ENCODE data around the gene TMEM131. TPM values are rescaled to one million over a fixed set of nuclear protein-coding genes. Genes with fewer than 3 reads are reported as not detected.

TMEM131 gene
- total and polyA plus RNA-seq, 2 of the 8 experiments (the other 6 are each of a cell fraction or from before 2014, with no cell fraction given): 9.7 to 22.9 TPM

DNA sequence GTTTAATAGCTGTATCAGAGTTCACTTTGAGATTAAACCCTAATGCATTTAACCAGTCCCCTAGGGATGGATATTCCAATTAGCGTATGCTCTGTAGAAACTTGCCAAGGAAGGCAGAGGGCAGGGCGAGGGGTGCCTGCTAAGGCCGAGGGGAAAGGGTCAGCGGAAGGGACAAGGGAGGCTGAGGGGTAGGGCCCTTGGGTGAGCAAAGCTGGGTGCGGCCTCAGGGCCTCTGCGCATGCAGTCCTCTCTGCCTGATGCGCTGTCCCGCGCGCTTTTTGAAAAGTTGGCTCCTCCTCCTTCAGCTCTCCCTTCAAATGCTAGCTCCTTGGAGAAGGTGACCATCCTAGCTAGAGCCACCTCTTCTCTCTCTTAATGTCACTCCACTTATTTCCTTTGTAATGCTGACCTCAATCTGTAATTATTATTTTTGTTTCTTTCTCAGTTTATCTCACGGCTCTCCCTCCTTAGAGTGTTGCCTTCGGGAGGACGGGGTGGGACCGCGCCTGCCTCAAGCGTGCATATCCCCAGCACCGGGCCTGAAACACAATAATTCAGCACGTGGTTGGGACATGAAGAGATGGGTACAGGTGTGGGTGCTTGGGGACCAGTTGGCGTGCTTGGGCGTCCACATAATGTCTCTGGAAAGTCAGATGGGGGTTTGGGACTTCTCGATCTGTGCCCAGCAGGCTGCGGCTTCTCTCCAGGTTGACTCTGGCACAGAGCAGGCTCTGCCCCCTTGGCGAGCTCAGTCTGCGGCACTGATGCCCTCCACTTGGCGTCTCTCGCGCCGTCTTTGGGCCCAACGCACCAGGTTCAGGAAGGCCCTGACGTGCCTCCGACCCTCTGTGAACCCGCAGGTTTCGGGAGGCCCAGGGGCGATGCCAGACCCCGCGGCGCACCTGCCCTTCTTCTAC lies 272.3 kb downstream of the TMEM131 start:
- no peak overlapping the region for H2BK12ac ChIP-seq (ENCODE audit: low read depth, low read length)
- no peak overlapping the region for H3K56ac ChIP-seq (replicated peaks; ENCODE audit: insufficient read length, low read depth, low read length)
- POLR2A ChIA-PET (ENCODE audit: partially characterized antibody): no interaction called here
- DNase-seq (ENCODE audit: low read depth in 1 of 2, low spot score in 2 of 2) (no peak), FAIRE-seq (no peak)
- H3K9me3 ChIP-seq (ENCODE audit: insufficient read depth in 2 of 2, low read depth in 1 of 2, low read length in 1 of 2): no peaks in the 10 kb centered on the region
- H3K79me1 ChIP-seq (ENCODE audit: low read depth, low read length): no peaks in the 10 kb centered on the region
- no peak overlapping the region for H3K18ac ChIP-seq (ENCODE audit: extremely low read depth, low read length)
- WGBS, 2 experiments (ENCODE audit: extremely low coverage in 1 of 2, insufficient coverage in 1 of 2, insufficient read length in 1 of 2, insufficient replicate concordance in 2 of 2, low coverage in 1 of 2, low lambda C conversion rate in 2 of 2, missing lambda C conversion rate in 1 of 2): 91% methylated on average over 36 of the region's 37 CpGs; no CpG with 5 or more reads in 1 of the 2 experiments
- H2BK5ac ChIP-seq (ENCODE audit: low read depth, low read length): no peak overlapping the region
- no peak overlapping the region for H2BK15ac ChIP-seq (ENCODE audit: low read length)
- no peaks in the 10 kb centered on the region for H3K23me2 ChIP-seq (ENCODE audit: low read depth, low read length)
- TF ChIP-seq, protein P1, sequence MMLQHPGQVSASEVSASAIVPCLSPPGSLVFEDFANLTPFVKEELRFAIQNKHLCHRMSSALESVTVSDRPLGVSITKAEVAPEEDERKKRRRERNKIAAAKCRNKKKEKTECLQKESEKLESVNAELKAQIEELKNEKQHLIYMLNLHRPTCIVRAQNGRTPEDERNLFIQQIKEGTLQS (IDR thresholded peaks at IDR 0.05; ENCODE audit: insufficient read depth, low read depth, low read length): no peak
- TF ChIP-seq HDAC6 (IDR thresholded peaks at IDR 0.05; ENCODE audit: low read depth, low read length): no peak
- no peak for TF ChIP-seq CREB1 (IDR thresholded peaks at IDR 0.05)
- no peak for TF ChIP-seq ASH2L (IDR thresholded peaks at IDR 0.05; ENCODE audit: low read length)
- no peak for TF ChIP-seq JUND (IDR thresholded peaks at IDR 0.05; ENCODE audit: low read length)
- TF ChIP-seq CBX5 (IDR thresholded peaks at IDR 0.05; ENCODE audit: low read depth, low read length): no peak
- TF ChIP-seq FOSL1 (IDR thresholded peaks at IDR 0.05; ENCODE audit: insufficient read depth, low read depth, low read length): no peak
- no peak overlapping the region for H4K91ac ChIP-seq (replicated peaks; ENCODE audit: insufficient read length, low read length)
- no peak overlapping the region for H2BK120ac ChIP-seq (replicated peaks; ENCODE audit: low read depth, low read length)
- H3K4ac ChIP-seq (replicated peaks; ENCODE audit: insufficient read length, low read depth, low read length): no peak overlapping the region
- no peaks in the 10 kb centered on the region for H3K36me3 ChIP-seq (ENCODE audit: control insufficient read depth in 2 of 4, insufficient read depth in 4 of 4, low read length in 3 of 4)
- peaks cover 2 to 10% (median 3%) of the 10 kb centered on the region in 4 experiments; a peak in 5 of 7 replicates for H3K4me1 ChIP-seq (replicated peaks in 1 of 4; ENCODE audit: control insufficient read depth in 3 of 4, insufficient read depth in 4 of 4, low read length in 3 of 4)
- no peak overlapping the region for H3K4me2 ChIP-seq (ENCODE audit: insufficient read depth in 1 of 2, low read depth in 2 of 2, low read length in 2 of 2)
- no peak overlapping the region for H4K5ac ChIP-seq (ENCODE audit: insufficient read length, low read depth, low read length)
- no peak overlapping the region for H3K9ac ChIP-seq (replicated peaks in 1 of 4; ENCODE audit: extremely low read depth in 1 of 4, low read depth in 3 of 4, low read length in 3 of 4)
- no peak overlapping the region for H2AFZ ChIP-seq (ENCODE audit: low read length)
- CTCF ChIA-PET (ENCODE audit: partially characterized antibody): interaction anchor here (0.8 to 11.0 kb wide), 8 partner anchors 10 to 1662 kb away, joined by 3 to 105 read pairs (median 5); no protein-coding TSS in a partner anchor
- no peak overlapping the region for H2BK20ac ChIP-seq (ENCODE audit: low read length)
- no peak overlapping the region for H3K4me3 ChIP-seq (ENCODE audit: extremely low read depth in 1 of 4, insufficient read depth in 2 of 4, low read depth in 3 of 4, low read length in 4 of 4)
- no peak overlapping the region for H2AK5ac ChIP-seq (ENCODE audit: low read depth, low read length)
- H4K20me1 ChIP-seq (replicated peaks in 1 of 2; ENCODE audit: control insufficient read depth in 1 of 2, insufficient read depth in 2 of 2, low read length in 2 of 2): no peaks in the 10 kb centered on the region
- H3K23ac ChIP-seq (ENCODE audit: insufficient read length): no peak overlapping the region
- H3K14ac ChIP-seq (ENCODE audit: insufficient read length): no peak overlapping the region
- H3K27ac ChIP-seq (ENCODE audit: low read depth, low read length): no peak overlapping the region
- H4K8ac ChIP-seq (ENCODE audit: extremely low read depth, insufficient read depth, low read length): no peak overlapping the region
- H3K79me2 ChIP-seq (ENCODE audit: control insufficient read depth in 1 of 2, insufficient read depth in 2 of 2, low read length in 2 of 2): no peaks in the 10 kb centered on the region
- no peaks in the 10 kb centered on the region for H3K27me3 ChIP-seq (replicated peaks in 1 of 4; ENCODE audit: control insufficient read depth in 3 of 4, extremely low read depth in 1 of 4, insufficient read depth in 3 of 4, low read length in 3 of 4)

Measured in H1 (cell line).